GM19438 (cell line): Measurements from ENCODE around the gene NSUN2.

Experiments
- ATAC-seq: cut with Tn5 transposase; IDR thresholded peaks from one replicate; pipeline ENCODE4 v1.9.1; 2021; ENCODE audit warnings: low read depth; ENCODE audit not compliant: unreplicated experiment

The NSUN2 gene

DNA sequence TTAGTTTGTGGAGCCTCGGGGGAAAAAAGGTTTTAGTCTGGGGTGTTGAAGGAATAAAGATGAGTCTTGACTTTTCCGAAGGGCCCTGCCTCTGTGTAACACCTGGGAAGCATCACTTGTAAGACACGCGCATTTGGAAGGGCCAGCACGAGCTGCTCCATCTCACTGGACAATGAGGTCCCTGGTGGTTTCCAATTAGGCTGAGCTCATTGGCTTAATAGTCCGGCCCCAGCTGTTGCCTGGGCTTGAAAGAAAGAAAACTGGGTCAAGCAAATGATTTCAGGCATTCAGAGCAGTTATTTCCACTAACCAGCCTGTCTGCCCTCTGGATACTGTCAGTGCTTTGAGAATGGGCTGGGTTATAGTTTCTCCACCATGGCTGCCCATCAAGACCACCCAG, 64.5 kb downstream of the NSUN2 start:
- ATAC-seq = no peak

DNA sequence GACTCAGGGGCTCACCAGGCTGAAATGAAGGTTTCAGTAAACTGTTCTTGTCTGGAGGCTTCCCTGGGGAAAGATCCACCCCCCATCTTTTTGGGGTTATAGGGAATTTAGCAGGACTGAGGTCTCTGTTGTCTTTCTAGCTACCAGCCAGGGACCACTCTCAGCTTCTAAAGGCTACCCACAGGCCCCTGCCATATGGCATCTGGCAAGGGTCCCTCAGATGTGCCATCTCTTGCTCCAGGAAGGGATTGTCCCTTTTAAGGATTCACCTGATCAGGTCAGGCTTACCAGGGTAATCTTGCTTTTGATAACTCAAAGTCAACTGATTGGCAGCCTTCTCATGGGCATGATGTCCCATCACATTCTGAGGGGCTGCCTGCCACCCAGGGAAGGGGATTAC, 65.0 kb downstream of the NSUN2 start:
- ATAC-seq = no peak

DNA sequence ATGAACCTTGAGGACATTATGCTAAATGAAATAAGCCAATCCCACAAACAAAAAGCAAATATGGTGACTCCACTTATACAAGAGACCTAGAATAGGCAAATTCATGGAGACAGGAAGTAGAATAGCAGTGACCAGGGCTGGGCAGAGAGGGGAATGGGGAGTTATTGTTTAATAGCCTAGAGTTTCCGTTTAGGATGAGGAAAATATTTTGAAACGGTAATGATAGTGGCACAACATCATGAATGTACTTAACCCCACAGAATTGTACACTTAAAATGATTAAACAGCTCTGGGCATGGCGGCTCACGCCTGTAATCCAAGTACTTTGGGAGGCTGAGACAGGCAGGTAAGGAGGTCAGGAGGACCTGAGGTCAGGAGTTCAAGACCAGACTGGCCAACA, 65.8 kb downstream of the NSUN2 start:
- ATAC-seq = no peak

DNA sequence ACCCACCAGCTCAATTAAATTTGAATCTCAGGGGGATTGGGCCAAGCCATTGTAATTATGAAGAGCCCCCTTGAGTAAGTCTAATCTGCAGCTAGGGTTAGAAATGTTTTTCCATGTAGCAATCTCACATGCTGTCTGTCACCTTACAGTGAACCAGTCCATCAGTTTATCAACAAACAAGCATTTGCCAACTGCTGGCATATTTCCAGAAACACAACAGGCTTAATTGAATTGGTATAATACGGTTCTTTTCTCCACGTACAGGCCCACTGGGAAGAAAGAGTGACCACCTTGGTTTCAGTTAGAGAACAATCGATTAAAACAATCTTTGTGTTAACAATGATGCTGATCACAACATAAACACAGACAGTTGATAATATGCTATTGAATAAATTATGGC, 67.4 kb downstream of the NSUN2 start:
- no peak for ATAC-seq

DNA sequence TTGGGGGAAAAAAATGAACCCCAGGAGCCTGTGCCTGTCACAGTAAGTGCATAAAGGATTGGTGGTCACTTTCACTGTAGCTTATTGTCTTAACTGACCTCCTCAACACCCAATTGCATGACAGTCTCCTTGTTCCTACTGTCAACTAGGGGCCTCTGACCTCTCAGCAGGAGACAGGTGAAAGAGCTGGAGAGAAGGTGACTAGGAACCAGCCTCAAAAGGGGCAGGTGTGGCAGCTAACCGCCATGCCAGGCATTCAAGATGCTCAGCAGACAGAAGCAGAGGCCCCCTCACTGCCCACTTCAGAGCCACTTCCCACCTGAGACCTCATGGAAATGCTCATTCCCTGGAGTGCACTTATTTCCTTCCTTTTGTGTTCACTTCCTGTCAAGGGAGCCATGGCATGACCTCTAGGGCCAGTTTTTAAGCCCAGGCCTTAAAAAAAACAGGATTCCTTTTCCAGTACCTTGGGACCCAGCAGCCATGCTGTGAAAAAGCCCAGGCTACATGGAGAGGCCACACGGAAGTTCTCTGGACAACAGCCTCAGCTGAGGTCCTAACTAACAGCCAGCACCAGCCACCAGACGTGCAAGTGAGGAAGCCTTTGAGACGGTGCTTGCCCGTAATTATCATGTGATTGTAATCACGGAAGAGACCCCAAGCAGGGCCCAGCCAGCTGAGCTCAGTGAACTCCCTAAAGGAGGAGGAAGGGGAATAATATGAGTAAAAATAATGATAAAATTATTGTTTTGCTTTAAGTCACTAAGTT, 74.9 kb downstream of the NSUN2 start:
- no peak for ATAC-seq

DNA sequence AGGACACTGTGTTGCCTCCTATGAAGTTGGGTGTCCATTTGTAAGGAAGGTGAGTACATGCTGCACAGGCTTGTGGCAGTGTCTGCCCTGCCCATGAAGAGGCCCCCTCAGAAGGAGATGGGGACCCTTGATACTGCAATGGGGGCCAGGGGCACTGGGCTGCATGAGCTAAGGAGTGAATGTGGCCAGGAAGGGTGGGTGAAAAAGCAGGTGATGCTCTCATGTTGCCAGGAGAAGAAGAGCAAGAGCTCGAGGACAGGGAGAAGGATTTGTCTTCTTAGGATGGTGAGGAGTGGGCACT, 76.1 kb downstream of the NSUN2 start:
- ATAC-seq = no peak

DNA sequence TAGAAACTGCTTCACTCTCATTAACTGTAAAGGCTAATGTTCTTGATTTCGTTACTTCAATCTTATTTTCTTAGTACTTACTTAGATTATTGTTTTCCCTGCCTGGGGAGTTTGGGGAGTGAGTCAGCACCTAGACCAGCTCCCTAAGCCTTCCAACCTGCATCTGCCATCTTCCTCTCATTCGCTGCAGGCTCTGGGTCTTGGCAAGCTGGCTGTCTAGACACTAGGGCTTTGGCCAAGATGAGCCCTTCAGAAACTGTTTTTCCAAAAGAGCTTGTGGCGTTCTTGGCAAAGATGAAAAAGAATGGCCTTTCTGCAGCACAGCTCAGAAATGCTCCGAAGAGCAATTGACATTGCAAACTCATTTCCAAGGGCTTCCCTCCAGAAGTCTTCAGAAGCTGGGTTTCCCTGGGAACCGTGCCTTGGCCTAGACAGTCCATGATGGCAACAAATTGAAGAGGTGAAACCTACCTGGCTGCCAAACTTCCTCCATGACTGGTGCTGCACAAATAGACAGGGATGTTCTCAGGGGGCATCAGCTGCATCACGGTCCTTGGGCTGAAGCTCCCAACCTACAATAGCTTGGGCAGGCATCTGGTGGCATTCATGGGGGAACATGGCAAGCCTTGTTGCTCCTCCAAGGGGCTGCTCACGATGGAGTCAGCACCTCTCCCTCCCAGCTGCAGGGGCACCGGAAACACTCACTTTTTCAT, 76.6 kb downstream of the NSUN2 start:
- ATAC-seq = no peak

DNA sequence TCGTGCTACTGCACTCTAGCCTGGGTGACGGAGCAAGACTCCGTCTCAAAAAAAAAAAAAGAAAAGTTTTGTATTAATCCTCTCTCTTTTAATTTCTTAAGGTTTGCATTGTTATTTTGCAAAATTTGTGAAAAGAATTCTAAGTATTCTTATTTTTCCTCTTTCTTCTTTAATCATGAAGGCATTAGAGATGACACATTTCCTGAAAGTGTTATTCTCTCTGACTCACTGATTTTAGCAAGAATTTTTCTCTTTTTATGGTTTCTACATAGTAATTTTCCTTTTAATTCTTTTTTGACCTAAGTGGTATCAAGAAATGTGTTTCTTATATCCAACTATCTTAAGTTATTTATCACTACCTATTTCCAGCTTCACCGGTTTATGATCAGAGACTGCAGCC, 78.0 kb downstream of the NSUN2 start:
- ATAC-seq = no peak

DNA sequence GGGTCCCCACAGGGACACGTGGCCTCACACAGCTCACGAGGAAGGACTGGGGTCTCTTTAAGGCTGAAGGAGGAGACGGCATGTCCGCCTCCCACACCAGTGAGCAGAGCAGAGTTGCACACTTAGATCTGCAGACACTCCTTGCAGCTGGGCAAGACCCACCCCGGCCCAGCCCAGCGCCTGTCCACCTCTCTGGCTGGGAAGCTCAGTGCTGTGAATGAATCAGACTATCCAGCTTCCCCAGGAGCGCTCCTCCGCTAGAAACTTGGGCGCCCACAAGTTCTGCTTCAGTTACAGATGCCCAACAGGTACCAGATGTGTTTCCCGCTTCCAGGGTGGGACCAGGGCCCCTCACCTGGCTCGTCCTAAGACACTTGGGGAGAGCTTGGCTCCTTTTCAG, 78.9 kb downstream of the NSUN2 start:
- ATAC-seq = no peak

DNA sequence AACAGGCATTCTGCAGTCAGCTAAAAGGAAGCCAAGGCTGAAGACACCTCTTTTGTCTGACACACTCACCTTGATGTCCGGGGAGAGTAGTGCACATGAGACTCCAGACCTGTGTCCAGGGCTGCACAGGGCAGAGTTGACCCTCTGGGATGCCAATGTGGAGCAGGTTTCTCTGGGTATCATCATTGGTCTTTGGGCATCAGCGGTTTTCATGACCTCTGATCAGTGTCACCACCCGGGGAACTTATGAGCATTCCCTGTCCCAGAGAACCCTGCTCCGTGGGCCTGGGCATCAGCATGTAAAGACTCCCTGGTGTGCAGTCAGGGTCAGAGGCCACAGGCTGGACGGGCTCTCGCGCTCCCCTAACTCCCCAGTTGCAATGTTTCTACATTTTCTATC, 80.2 kb downstream of the NSUN2 start:
- no peak for ATAC-seq

DNA sequence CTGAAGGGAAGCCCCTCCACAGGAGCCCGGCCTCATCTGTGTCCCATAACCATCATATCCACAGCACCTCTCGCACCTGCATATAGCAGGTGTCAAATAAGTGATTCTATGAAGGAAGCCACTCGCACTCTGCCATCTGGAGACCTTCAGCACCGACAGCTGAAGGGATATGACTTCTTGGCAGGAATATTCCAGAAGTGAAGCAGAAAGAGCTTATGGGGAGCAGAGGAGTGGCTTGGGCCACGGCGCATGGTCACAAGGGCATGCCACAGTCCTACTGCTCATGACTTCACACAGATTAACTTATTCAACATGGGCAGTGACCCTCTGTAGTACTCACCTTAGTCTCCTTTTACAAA, 80.9 kb downstream of the NSUN2 start:
- no peak for ATAC-seq

DNA sequence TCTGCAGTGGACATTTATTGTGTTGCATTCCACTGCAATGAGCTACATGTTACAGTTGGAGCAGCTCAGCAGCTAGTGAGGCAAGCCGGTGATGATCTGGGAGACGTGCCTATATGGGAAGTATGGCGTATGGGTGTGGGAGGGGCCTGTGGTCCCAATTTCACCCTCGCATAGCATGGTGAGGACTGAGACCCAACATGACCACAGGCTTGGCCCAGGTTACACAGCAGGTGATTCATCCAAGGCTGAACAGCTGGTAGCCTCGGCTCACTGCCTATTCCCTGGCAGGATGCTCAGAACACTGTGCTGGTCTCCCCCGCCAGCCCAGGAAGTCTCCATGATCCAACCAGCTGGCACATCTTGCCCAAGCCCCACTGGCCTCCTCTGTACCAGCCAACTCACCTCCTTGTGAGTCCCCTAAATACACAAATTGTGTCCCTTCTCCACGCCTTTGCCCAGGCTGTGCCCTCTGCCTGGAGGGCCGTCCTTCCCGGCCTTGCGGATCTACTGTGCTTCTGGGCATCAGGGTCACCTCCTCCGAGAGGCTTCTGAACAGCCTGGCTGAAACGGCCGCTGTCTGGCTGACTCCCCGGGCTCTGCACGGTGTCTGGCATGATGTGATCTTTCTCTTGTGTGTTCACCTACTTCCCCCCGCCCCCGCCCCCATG, 81.4 kb downstream of the NSUN2 start:
- ATAC-seq = no peak

DNA sequence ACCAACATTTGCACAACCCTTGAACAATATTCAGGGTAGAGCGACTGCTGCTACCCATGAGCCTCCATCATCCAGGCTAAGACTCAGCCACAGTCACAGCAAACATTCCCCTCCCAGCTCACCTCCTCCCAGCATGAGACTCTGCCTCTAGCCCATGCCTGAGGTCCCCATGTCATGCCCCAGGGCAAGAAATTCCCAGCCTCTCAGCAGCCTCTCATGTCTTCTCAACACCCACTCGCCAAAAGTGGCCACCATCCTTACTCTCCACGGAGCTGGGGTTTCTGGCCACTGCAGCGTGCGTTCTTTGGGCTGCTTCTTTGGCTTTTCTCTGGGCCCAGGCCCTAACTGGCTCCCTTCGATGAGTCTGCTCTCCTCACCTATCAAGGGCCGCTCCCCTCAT, 82.2 kb downstream of the NSUN2 start:
- no peak for ATAC-seq
